Fibroblast of pulmonary artery (primary cell): ENCODE data around the gene PLIN4.
A peak's percentile ranks its signal among the peaks of the same experiment; 100 is the strongest.

Experiments used
- DNase-seq: peaks from one replicate; pipeline ENCODE4 v3.0.0-alpha.2; 2010; ENCODE audit warnings: low read depth
- H3K4me3 ChIP-seq: replicated peaks from 2 replicates; pipeline ENCODE4 v1.5.1; 2011; ENCODE audit warnings: low read depth, mild to moderate bottlenecking, control low read depth, low read length, moderate library complexity
- CTCF ChIP-seq: IDR thresholded peaks from 2 replicates; pipeline ENCODE4 v1.5.1; 2011; ENCODE audit warnings: mild to moderate bottlenecking, control low read depth, low read length, inconsistent platforms; ENCODE audit errors: missing control alignments

Gene PLIN4

GRCh38 chr19:4522291-4523002 is 4.2 kb upstream of the PLIN4 start:
- H3K4me3 ChIP-seq = no peak overlapping the region
- TF ChIP-seq CTCF = no peak
- DNase-seq = no peak

- no peak for DNase-seq
- no peak for TF ChIP-seq CTCF
- no peak overlapping the region for H3K4me3 ChIP-seq
Observed at GRCh38 chr19:4521888-4522242, 3.6 kb upstream of the PLIN4 start.

GRCh38 chr19:4521170-4521887 is 3.0 kb upstream of the PLIN4 start:
- TF ChIP-seq CTCF = no peak
- no peak overlapping the region for H3K4me3 ChIP-seq
- DNase-seq = no peak

- TF ChIP-seq CTCF = no peak
- no peak overlapping the region for H3K4me3 ChIP-seq
- peak; percentile 19 for DNase-seq
Observed at GRCh38 chr19:4519521-4520277, 1.4 kb upstream of the PLIN4 start.

- no peak for TF ChIP-seq CTCF
- no peak for DNase-seq
- H3K4me3 ChIP-seq = no peak overlapping the region
Observed at GRCh38 chr19:4519172-4519496, 848 bp upstream of the PLIN4 start.

GRCh38 chr19:4517451-4518057 is 732 bp downstream of the PLIN4 start:
- no peak overlapping the region for H3K4me3 ChIP-seq
- no peak for DNase-seq
- no peak for TF ChIP-seq CTCF
